ENCODE measurements around the gene ERGIC1. TPM values are rescaled to one million over a fixed set of nuclear protein-coding genes. Genes with fewer than 3 reads are reported as not detected.

Gene ERGIC1
- total RNA-seq, 4 donors from 2014 or later, result 60.9 to 123 (median 99.3) TPM

DNA sequence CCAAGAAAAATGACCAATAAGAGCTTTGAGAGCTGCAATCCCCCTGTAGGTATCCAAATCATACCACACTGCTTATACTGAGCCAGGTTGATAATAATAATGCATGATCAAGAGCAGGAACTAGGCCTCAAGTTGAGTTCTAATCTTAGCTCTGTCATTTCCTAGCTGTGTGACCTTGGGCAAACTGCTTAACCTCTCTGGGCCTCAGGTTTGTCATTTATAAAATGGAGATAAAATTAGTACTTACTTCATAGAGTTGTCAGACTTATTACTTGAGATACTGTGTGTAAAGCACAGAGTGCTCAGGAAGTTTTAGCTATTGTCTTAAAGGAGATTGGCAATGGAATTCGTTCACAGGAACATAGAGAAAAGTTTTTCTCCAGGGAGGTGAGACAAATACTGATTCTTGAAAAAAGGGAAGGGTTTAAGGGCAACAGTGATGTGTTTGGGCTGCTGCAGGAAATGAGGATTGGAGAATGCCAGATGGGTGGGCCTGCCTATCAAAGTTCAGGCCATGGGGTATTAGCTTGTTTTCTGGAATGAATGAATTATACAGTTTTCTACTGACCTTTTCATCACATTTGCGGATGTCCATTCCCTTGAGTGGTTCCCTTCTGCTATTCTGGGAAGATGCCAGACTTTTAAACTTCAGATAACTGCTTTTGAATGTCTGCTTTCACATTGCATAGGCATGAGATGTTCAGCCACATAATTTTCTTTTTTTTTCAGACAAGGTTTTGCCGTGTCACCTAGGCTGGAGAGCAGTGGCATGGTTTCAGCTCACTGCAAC lies 139.3 kb downstream of the ERGIC1 start:
- no peaks in the 10 kb centered on the region for H3K27me3 ChIP-seq
- H3K4me3 ChIP-seq, result no peak overlapping the region
- peaks cover 0 to 12% (median 0%) of the 10 kb centered on the region in 4 donors for H3K4me1 ChIP-seq
- TF ChIP-seq POLR2A (IDR thresholded peaks at IDR 0.05), result no peak
- no peak for TF ChIP-seq EP300 (IDR thresholded peaks at IDR 0.05)
- TF ChIP-seq, protein P1, sequence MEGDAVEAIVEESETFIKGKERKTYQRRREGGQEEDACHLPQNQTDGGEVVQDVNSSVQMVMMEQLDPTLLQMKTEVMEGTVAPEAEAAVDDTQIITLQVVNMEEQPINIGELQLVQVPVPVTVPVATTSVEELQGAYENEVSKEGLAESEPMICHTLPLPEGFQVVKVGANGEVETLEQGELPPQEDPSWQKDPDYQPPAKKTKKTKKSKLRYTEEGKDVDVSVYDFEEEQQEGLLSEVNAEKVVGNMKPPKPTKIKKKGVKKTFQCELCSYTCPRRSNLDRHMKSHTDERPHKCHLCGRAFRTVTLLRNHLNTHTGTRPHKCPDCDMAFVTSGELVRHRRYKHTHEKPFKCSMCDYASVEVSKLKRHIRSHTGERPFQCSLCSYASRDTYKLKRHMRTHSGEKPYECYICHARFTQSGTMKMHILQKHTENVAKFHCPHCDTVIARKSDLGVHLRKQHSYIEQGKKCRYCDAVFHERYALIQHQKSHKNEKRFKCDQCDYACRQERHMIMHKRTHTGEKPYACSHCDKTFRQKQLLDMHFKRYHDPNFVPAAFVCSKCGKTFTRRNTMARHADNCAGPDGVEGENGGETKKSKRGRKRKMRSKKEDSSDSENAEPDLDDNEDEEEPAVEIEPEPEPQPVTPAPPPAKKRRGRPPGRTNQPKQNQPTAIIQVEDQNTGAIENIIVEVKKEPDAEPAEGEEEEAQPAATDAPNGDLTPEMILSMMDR (IDR thresholded peaks at IDR 0.05), result no peak
- H3K36me3 ChIP-seq, result peaks cover 0 to 26% (median 0%) of the 10 kb centered on the region in 3 donors
- no peak overlapping the region for H3K27ac ChIP-seq
- H3K9me3 ChIP-seq, result no peaks in the 10 kb centered on the region
- 14 to 15% methylated on average over 3 of the region's 3 CpGs for WGBS, 2 donors
- DNase-seq (ENCODE audit: low spot score in 2 of 2), result no peak

DNA sequence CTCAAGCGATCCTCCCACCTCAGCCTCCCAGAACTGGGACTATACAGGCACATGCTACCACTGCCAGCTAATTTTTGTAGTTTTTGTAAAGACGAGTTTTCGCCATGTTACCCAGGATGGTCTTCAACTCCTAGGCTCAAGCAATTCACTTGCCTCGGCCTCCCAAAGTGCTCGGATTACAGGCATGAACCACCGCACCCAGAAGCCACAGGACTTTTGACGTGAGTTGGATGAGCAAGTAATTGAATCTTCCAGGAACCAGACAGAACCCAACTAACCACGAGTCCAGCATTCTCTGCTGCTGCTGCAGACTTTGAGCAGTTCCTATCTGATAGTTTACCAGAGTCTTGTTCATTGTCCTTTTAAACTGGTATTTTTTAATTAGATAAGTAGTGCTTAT lies 139.9 kb downstream of the ERGIC1 start:
- Histone ChIP-seq H3K27ac (no peak overlapping the region), H3K36me3 (peaks cover 0 to 20% (median 0%) of the 10 kb centered on the region in 3 donors), H3K27me3 (no peaks in the 10 kb centered on the region), H3K4me1 (peaks cover 0 to 16% (median 0%) of the 10 kb centered on the region in 4 donors), H3K9me3 (no peaks in the 10 kb centered on the region), H3K4me3 (no peak overlapping the region)
- 72 to 74% methylated on average over 8 of the region's 8 CpGs for WGBS, 2 donors
- TF ChIP-seq POLR2A (IDR thresholded peaks at IDR 0.05) (no peak), EP300 (IDR thresholded peaks at IDR 0.05) (no peak)
- TF ChIP-seq, protein P1 (IDR thresholded peaks at IDR 0.05), result no peak
- no peak for DNase-seq (ENCODE audit: low spot score in 2 of 2)

DNA sequence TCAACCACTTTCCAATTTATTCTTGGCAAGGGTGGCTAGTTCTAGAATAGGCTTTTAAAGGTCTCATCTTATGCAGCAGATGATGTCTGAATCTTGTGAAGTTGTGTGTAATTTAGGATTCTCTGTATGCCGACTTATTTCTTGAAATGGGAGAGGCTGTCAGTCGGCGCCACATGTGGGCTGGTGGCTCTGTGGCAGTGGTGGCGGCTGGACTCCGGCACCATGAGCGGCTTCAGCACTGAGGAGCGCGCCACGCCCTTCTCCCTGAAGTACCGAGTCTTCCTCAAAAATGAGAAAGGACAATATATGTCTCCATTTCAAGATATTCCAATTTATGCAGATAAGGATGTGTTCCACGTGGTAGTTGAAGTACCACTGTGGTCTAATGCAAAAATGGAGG lies 141.2 kb downstream of the ERGIC1 start:
- 92 to 93% methylated on average over 11 of the region's 11 CpGs for WGBS, 2 donors
- no peak for DNase-seq (ENCODE audit: low spot score in 2 of 2)
- H3K27ac ChIP-seq, result no peak overlapping the region
- H3K4me1 ChIP-seq, result peaks cover 0 to 16% (median 0%) of the 10 kb centered on the region in 4 donors
- no peaks in the 10 kb centered on the region for H3K9me3 ChIP-seq
- TF ChIP-seq POLR2A (IDR thresholded peaks at IDR 0.05) (no peak), EP300 (IDR thresholded peaks at IDR 0.05) (no peak)
- TF ChIP-seq, protein P1 (IDR thresholded peaks at IDR 0.05), result no peak
- H3K36me3 ChIP-seq, result peaks cover 0 to 6% (median 0%) of the 10 kb centered on the region in 3 donors
- H3K27me3 ChIP-seq, result no peaks in the 10 kb centered on the region
- no peak overlapping the region for H3K4me3 ChIP-seq

DNA sequence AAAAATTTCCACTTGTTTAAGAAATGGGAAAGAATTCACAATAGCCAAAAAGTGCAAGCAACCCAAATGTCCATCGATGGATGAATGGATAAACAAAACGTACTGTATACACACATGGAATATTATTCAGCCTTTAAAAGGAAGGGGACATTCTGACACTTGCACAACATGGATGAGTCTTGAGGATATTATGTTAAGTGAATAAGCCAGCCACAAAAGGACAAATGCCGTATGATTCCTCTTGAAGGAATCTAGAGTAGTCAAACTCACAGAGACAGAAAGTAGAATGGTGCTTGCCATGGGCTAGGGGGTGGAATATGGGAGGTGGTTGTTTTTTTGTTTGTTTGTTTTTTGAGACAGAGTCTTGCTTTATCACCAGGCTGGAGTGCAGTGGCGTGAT lies 145.7 kb downstream of the ERGIC1 start:
- no peaks in the 10 kb centered on the region for H3K36me3 ChIP-seq
- WGBS, 2 donors, result 87 to 88% methylated on average over 4 of the region's 4 CpGs
- peaks cover 0 to 13% (median 6%) of the 10 kb centered on the region in 4 donors for H3K4me1 ChIP-seq
- no peak for DNase-seq (ENCODE audit: low spot score in 2 of 2)
- H3K27me3 ChIP-seq, result no peaks in the 10 kb centered on the region
- H3K4me3 ChIP-seq, result no peak overlapping the region
- H3K27ac ChIP-seq, result no peak overlapping the region
- TF ChIP-seq, protein P1 (IDR thresholded peaks at IDR 0.05), result no peak
- no peak for TF ChIP-seq EP300 (IDR thresholded peaks at IDR 0.05)
- H3K9me3 ChIP-seq, result no peaks in the 10 kb centered on the region

DNA sequence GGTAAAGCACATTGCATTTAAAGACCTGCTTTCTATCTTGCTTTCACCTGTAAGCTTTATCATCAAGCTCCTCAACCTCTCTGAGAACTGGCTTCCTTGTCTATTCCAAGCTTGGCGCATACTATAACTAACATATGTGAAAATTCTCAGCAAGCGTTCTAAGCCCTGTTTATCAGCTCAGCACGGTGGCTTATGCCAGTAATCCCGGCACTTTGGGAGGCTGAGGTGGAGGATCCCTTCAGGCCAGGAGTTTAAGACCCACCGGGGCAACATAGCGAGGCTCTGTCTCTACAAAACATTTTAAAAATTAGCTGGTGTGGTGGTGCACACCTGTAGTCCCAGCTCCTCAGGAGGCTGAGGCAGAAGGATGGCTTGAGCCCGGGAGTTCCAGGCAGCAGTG lies 147.9 kb downstream of the ERGIC1 start:
- H3K36me3 ChIP-seq, result peaks cover 0 to 11% (median 0%) of the 10 kb centered on the region in 3 donors
- H3K4me3 ChIP-seq, result no peak overlapping the region
- H3K9me3 ChIP-seq, result no peaks in the 10 kb centered on the region
- H3K27me3 ChIP-seq, result no peaks in the 10 kb centered on the region
- no peak overlapping the region for H3K27ac ChIP-seq
- H3K4me1 ChIP-seq, result peaks cover 0 to 30% (median 17%) of the 10 kb centered on the region in 4 donors
- 89 to 90% methylated on average over 7 of the region's 7 CpGs for WGBS, 2 donors
- DNase-seq (ENCODE audit: low spot score in 2 of 2), result no peak
- TF ChIP-seq, protein P1 (IDR thresholded peaks at IDR 0.05), result no peak
- TF ChIP-seq EP300 (IDR thresholded peaks at IDR 0.05), result no peak
- TF ChIP-seq POLR2A (IDR thresholded peaks at IDR 0.05), result no peak

All from tibial nerve (tissue), 4 donors.